ENCODE data around the gene RAB33A. TPM values are rescaled to one million over a fixed set of nuclear protein-coding genes. Genes with fewer than 3 reads are reported as not detected.

Gene RAB33A
- total RNA-seq, 1 donor from 2014 or later = 4.4 TPM

- Histone ChIP-seq H3K4me1 (no peaks in the 10 kb centered on the region), H3K27ac (no peak overlapping the region), H2AFZ (replicated peaks) (no peak overlapping the region), H3K9me3 (ENCODE audit: low read depth) (no peaks in the 10 kb centered on the region), H3F3A (ENCODE audit: low read depth) (no peaks in the 10 kb centered on the region), H3K4me2 (no peak overlapping the region), H3K79me2 (ENCODE audit: low read depth) (no peaks in the 10 kb centered on the region), H4K20me1 (ENCODE audit: low read depth) (no peaks in the 10 kb centered on the region), H3K4me3 (no peak overlapping the region), H3K9ac (no peak overlapping the region), H3K36me3 (no peaks in the 10 kb centered on the region), H3K27me3 (no peaks in the 10 kb centered on the region)
- H3K4me1 Mint-ChIP-seq = peaks cover 11% of the 10 kb centered on the region
- H3K4me3 Mint-ChIP-seq = no peak overlapping the region
- no peak for DNase-seq (ENCODE audit: low spot score)
- peaks cover 7% of the 10 kb centered on the region for H3K27me3 Mint-ChIP-seq (ENCODE audit: insufficient read depth, low read depth)
- no peak overlapping the region for H3K27ac Mint-ChIP-seq
- H3K9me3 Mint-ChIP-seq = no peaks in the 10 kb centered on the region
- no peaks in the 10 kb centered on the region for H3K36me3 Mint-ChIP-seq
- no peak for TF ChIP-seq CTCF (IDR thresholded peaks at IDR 0.05)
Measured at GRCh38 chrX:130190801-130191200, 19.0 kb downstream of the RAB33A start.

GRCh38 chrX:130196466-130196865 lies 24.7 kb downstream of the RAB33A start:
- Mint-ChIP-seq H3K9me3 (no peaks in the 10 kb centered on the region), H3K4me3 (no peak overlapping the region), H3K27me3 (ENCODE audit: insufficient read depth, low read depth) (peaks cover 2% of the 10 kb centered on the region), H3K27ac (no peak overlapping the region), H3K36me3 (peaks cover 5% of the 10 kb centered on the region), H3K4me1 (peaks cover 3% of the 10 kb centered on the region)
- H2AFZ ChIP-seq (replicated peaks) = no peak overlapping the region
- no peak for DNase-seq (ENCODE audit: low spot score)
- no peak overlapping the region for H3K27ac ChIP-seq
- no peaks in the 10 kb centered on the region for H4K20me1 ChIP-seq (ENCODE audit: low read depth)
- H3K79me2 ChIP-seq (ENCODE audit: low read depth) = no peaks in the 10 kb centered on the region
- no peak overlapping the region for H3K4me2 ChIP-seq
- TF ChIP-seq EZH2phosphoT487 (IDR thresholded peaks at IDR 0.05) (no peak), EZH2 (IDR thresholded peaks at IDR 0.05) (no peak), CTCF (IDR thresholded peaks at IDR 0.05) (no peak)
- H3K4me1 ChIP-seq = no peaks in the 10 kb centered on the region
- H3K9ac ChIP-seq = no peak overlapping the region
- H3K4me3 ChIP-seq = no peak overlapping the region
- no peaks in the 10 kb centered on the region for H3K36me3 ChIP-seq
- H3F3A ChIP-seq (ENCODE audit: low read depth) = no peaks in the 10 kb centered on the region
- H3K9me3 ChIP-seq (ENCODE audit: low read depth) = peaks cover 2% of the 10 kb centered on the region
- no peaks in the 10 kb centered on the region for H3K27me3 ChIP-seq

GRCh38 chrX:130197464-130197863 lies 25.7 kb downstream of the RAB33A start:
- H3K79me2 ChIP-seq (ENCODE audit: low read depth) = no peaks in the 10 kb centered on the region
- Mint-ChIP-seq H3K4me3 (no peak overlapping the region), H3K9me3 (no peaks in the 10 kb centered on the region), H3K36me3 (peaks cover 5% of the 10 kb centered on the region), H3K27ac (peak overlapping the region; percentile 27), H3K4me1 (peaks cover under 1% of the 10 kb centered on the region), H3K27me3 (ENCODE audit: insufficient read depth, low read depth) (peaks cover 2% of the 10 kb centered on the region)
- H4K20me1 ChIP-seq (ENCODE audit: low read depth) = no peaks in the 10 kb centered on the region
- H3K27me3 ChIP-seq = no peaks in the 10 kb centered on the region
- H3K4me2 ChIP-seq = no peak overlapping the region
- TF ChIP-seq EZH2phosphoT487 (IDR thresholded peaks at IDR 0.05) (no peak), CTCF (IDR thresholded peaks at IDR 0.05) (no peak), EZH2 (IDR thresholded peaks at IDR 0.05) (no peak)
- H3F3A ChIP-seq (ENCODE audit: low read depth) = no peaks in the 10 kb centered on the region
- no peaks in the 10 kb centered on the region for H3K36me3 ChIP-seq
- H3K4me3 ChIP-seq = no peak overlapping the region
- peaks cover 5% of the 10 kb centered on the region for H3K9me3 ChIP-seq (ENCODE audit: low read depth)
- no peak for DNase-seq (ENCODE audit: low spot score)
- no peaks in the 10 kb centered on the region for H3K4me1 ChIP-seq
- H2AFZ ChIP-seq (replicated peaks) = no peak overlapping the region
- no peak overlapping the region for H3K27ac ChIP-seq
- no peak overlapping the region for H3K9ac ChIP-seq

- no peak for DNase-seq (ENCODE audit: low spot score)
- Histone ChIP-seq H3K9ac (no peak overlapping the region), H4K20me1 (ENCODE audit: low read depth) (no peaks in the 10 kb centered on the region), H3K27me3 (no peaks in the 10 kb centered on the region), H3K4me2 (no peak overlapping the region), H3K4me3 (no peak overlapping the region), H3K79me2 (ENCODE audit: low read depth) (no peaks in the 10 kb centered on the region), H2AFZ (replicated peaks) (no peak overlapping the region), H3K4me1 (no peaks in the 10 kb centered on the region), H3K27ac (no peak overlapping the region), H3K36me3 (peaks cover 18% of the 10 kb centered on the region), H3F3A (ENCODE audit: low read depth) (no peaks in the 10 kb centered on the region), H3K9me3 (ENCODE audit: low read depth) (peaks cover 5% of the 10 kb centered on the region)
- H3K4me3 Mint-ChIP-seq = no peak overlapping the region
- no peaks in the 10 kb centered on the region for H3K4me1 Mint-ChIP-seq
- H3K27me3 Mint-ChIP-seq (ENCODE audit: insufficient read depth, low read depth) = no peaks in the 10 kb centered on the region
- TF ChIP-seq EZH2phosphoT487 (IDR thresholded peaks at IDR 0.05) = no peak
- no peak for TF ChIP-seq CTCF (IDR thresholded peaks at IDR 0.05)
- no peak for TF ChIP-seq EZH2 (IDR thresholded peaks at IDR 0.05)
- peaks cover 31% of the 10 kb centered on the region for H3K36me3 Mint-ChIP-seq
- H3K27ac Mint-ChIP-seq = no peak overlapping the region
- no peaks in the 10 kb centered on the region for H3K9me3 Mint-ChIP-seq
Measured at GRCh38 chrX:130204647-130205046, 32.9 kb downstream of the RAB33A start.
